Measurements from ENCODE around the gene GBA2.

The GBA2 gene

DNA sequence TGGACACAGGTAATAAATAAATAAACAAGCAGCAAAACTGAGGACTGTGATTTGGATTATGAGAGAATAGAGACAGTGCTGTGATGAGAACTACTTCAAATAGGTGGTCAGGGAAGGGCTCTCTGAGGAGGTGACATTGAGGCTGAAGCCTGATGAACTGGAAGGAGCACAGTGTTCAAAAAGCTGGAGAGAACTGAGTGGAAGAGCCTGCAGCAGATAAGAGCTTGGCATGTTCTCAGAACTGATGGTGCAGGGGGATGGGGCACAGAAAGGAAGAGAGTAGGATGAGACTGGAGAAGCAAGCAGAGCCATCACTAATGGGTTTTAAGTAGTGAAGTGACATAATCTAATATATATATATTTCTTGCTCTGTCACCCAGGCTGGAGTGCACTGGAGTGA lies 48.1 kb downstream of the GBA2 start:
- H3K27ac ChIP-seq = no peak overlapping the region
- no peak overlapping the region for H3K4me3 ChIP-seq
- H3K9me3 ChIP-seq = no peaks in the 10 kb centered on the region
- H3K9ac ChIP-seq = no peak overlapping the region
- peaks cover 100% of the 10 kb centered on the region for H3K36me3 ChIP-seq
- H3K4me1 ChIP-seq = no peaks in the 10 kb centered on the region
- no peaks in the 10 kb centered on the region for H4K20me1 ChIP-seq
- H3K27me3 ChIP-seq = no peaks in the 10 kb centered on the region
- TF ChIP-seq Cebpa-rat (IDR thresholded peaks at IDR 0.05) = no peak
- H3K4me2 ChIP-seq = no peak overlapping the region

DNA sequence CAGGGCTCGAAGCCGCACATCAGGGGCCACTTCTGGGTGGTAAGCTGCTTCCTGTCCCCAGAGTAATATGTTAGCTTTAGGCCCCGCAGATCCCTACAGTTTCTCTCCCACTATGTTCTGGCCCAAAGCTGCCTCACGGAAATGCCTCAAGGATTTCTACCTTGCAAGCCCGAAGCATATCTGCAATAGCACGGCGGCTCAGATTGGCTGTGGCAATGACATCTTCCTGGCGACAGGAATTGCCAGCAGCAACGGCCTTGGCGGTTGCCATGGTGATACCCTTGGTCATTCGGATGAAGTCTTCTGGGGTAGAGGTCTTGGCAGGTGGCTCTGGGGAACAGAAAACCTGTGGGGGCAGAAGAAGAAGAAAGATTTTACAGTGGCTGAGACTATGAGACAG lies 49.0 kb downstream of the GBA2 start:
- TF ChIP-seq Cebpa-rat (IDR thresholded peaks at IDR 0.05) = no peak
- Histone ChIP-seq H3K4me1 (no peaks in the 10 kb centered on the region), H3K27me3 (no peaks in the 10 kb centered on the region), H3K9me3 (no peaks in the 10 kb centered on the region), H3K4me2 (no peak overlapping the region), H3K9ac (no peak overlapping the region), H4K20me1 (no peaks in the 10 kb centered on the region), H3K27ac (no peak overlapping the region), H3K36me3 (peaks cover 96% of the 10 kb centered on the region), H3K4me3 (no peak overlapping the region)

DNA sequence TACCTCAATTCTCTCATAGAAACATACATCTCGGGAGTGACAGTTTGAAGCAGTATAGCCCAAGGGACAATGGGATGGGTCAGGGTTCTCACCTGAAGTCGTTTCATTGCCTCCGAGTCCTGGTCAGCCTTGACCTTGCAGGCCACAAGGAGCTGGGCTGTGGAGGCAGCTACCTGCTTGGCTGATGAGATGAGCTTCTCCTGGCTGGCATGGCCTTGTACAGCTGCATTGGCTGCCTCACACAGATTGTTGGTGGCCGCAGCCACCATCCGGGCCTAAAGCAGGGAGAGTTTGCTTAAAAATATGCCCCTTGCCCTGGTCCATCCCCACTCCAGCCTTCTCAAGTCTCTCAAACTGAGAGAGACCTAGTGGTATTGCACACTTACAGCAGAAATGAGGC lies 50.8 kb downstream of the GBA2 start:
- H3K27ac ChIP-seq = no peak overlapping the region
- H3K4me3 ChIP-seq = no peak overlapping the region
- H3K36me3 ChIP-seq = peaks cover 78% of the 10 kb centered on the region
- no peaks in the 10 kb centered on the region for H3K27me3 ChIP-seq
- H4K20me1 ChIP-seq = no peaks in the 10 kb centered on the region
- H3K9ac ChIP-seq = no peak overlapping the region
- H3K4me2 ChIP-seq = no peak overlapping the region
- no peaks in the 10 kb centered on the region for H3K4me1 ChIP-seq
- H3K9me3 ChIP-seq = no peaks in the 10 kb centered on the region
- no peak for TF ChIP-seq Cebpa-rat (IDR thresholded peaks at IDR 0.05)

DNA sequence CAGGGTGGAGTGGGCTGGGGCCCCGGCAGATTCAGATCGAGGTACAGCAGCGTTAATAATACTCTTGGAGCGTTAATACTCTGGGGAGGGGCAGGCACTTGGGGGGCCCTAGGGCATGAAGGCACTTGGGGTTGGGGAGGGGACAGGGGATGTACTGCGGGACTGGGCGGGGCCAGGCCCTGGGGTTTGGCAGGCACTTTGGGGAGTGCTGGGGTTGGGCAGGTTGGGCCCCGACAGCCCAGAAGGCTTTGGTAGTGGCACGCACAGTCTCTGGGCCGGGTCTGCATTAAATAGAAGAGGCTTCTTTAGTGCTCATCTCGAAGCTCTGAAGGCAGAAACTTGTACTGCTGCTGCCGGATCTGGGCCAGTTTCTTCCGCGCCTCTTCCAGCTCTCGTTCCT lies 51.5 kb downstream of the GBA2 start:
- H4K20me1 ChIP-seq = no peaks in the 10 kb centered on the region
- H3K9ac ChIP-seq = no peak overlapping the region
- TF ChIP-seq Cebpa-rat (IDR thresholded peaks at IDR 0.05) = no peak
- no peaks in the 10 kb centered on the region for H3K9me3 ChIP-seq
- H3K4me3 ChIP-seq = no peak overlapping the region
- no peaks in the 10 kb centered on the region for H3K27me3 ChIP-seq
- H3K4me1 ChIP-seq = no peaks in the 10 kb centered on the region
- peaks cover 71% of the 10 kb centered on the region for H3K36me3 ChIP-seq
- H3K4me2 ChIP-seq = no peak overlapping the region
- no peak overlapping the region for H3K27ac ChIP-seq

DNA sequence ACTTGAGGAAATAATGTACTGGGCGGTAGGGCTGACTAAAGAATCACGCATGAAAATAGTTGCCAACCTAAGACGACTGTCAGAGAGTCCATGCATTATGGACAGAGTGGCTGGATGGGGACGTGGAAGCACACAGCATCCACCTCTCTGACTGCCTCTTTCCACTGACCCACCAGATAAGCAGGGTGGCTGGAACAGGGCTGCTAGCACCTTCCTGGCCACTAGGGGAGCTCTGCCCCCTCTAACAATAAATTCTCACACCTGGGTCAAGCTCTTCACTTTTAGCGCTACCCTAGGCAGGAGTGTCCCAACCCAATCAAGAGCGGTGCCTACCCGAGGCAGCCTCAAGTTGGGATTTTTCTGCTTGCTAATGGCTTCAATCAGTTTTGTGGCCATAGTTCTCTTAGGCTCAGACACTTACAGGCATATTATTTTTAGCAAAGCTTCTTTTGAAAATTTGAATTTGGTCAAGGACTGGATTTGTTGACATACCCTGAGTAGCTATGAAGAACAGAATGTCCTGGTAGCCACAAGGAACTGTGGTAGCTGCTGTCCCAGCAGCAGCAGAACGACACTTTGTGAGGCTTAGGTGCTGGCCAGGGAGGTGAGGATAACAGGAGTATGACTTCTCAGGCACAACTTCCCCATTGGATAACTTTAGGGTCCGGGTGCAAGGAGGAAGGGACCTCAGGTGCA lies 52.4 kb downstream of the GBA2 start:
- no peak for TF ChIP-seq Cebpa-rat (IDR thresholded peaks at IDR 0.05)
- Histone ChIP-seq H3K4me1 (no peaks in the 10 kb centered on the region; the same call in 1 of the 2 replicates), H3K27ac (no peak overlapping the region), H3K27me3 (no peaks in the 10 kb centered on the region), H3K9ac (no peak overlapping the region), H3K4me2 (no peak overlapping the region), H3K9me3 (no peaks in the 10 kb centered on the region), H3K36me3 (peaks cover 63% of the 10 kb centered on the region), H4K20me1 (no peaks in the 10 kb centered on the region), H3K4me3 (no peak overlapping the region)

DNA sequence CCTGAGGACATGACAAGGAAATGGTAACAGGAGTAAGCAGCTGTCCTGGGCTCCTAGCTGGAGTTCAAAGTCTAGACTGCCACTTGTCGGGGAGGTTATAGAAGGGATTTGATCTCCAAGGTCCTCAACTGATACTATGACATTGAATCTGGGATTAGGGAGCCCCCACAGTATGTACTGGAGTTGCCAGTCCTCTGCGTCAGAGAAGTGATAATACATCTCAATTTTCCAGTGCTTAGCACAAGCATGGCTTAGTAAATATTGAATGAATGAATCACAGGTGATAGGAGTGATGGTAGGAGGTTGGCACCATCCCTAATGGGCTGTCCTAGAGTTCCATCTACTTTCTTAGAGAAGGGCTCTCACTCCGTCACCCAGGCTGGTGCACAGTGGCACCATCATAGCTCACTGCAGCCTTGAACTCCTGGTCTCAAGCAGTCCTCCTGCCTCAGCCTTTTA lies 53.1 kb downstream of the GBA2 start:
- TF ChIP-seq Cebpa-rat (IDR thresholded peaks at IDR 0.05) = no peak
- Histone ChIP-seq H3K9ac (no peak overlapping the region), H3K36me3 (peaks cover 56% of the 10 kb centered on the region), H3K9me3 (no peaks in the 10 kb centered on the region), H3K27ac (no peak overlapping the region), H3K4me2 (no peak overlapping the region), H3K27me3 (no peaks in the 10 kb centered on the region), H3K4me1 (peaks cover 7% of the 10 kb centered on the region), H3K4me3 (no peak overlapping the region), H4K20me1 (no peaks in the 10 kb centered on the region)

DNA sequence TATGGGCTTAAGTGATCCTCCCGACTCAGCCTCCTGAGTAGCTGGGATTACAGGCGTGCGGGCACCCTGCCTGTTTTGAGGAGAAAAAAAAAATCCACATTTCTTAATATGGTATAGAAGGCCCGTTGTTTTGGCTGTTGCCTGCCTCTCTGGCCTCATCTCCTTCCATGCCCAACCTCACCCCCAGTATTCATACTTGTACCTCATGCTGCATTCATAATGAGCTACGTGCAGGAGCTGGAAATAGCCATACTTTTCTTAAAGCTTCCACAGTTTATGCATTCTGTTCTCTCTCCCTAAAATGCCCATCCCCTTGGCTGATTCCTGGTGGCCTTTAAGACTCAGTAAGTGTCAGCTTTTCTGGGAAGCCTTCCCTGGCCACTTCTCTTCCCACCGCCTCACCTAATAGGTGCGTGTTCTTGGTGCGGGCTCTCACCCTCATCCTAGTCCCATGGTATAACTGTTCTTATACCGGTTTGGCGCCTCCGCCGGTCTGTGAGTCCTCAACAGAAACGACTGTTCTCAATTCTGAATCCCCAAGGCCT lies 57.2 kb downstream of the GBA2 start:
- H3K27ac ChIP-seq = peak overlapping the region; percentile 81
- no peaks in the 10 kb centered on the region for H3K9me3 ChIP-seq
- H3K4me3 ChIP-seq = no peak overlapping the region
- H3K27me3 ChIP-seq = no peaks in the 10 kb centered on the region
- H3K4me2 ChIP-seq = peak overlapping the region; percentile 93
- TF ChIP-seq Cebpa-rat (IDR thresholded peaks at IDR 0.05) = no peak
- peaks cover 14% of the 10 kb centered on the region for H3K36me3 ChIP-seq
- peaks cover 42% of the 10 kb centered on the region for H3K4me1 ChIP-seq
- no peak overlapping the region; the same call in 1 of the 2 replicates for H3K9ac ChIP-seq
- H4K20me1 ChIP-seq = no peaks in the 10 kb centered on the region

DNA sequence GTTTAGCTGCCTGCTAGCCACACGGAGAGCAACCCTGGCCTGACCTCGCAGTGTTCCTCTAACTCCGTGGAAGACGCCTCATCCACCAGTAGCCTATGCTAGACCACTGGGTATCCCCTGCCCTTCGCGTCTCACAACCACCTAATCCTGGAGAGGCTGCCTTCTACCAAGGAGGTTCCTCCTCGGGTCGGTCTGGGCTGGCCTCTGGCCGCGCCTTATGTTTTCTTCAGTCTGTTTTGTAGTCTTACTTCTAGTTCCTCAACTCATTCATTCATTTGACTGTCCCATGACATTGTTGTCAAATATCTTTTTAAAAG lies 57.7 kb downstream of the GBA2 start:
- H3K4me3 ChIP-seq = peak overlapping the region; percentile 73
- peaks cover 9% of the 10 kb centered on the region for H3K36me3 ChIP-seq
- H3K27ac ChIP-seq = peak overlapping the region; percentile 81
- no peaks in the 10 kb centered on the region for H4K20me1 ChIP-seq
- peak overlapping the region; percentile 79 for H3K9ac ChIP-seq
- TF ChIP-seq Cebpa-rat (IDR thresholded peaks at IDR 0.05) = no peak
- H3K4me2 ChIP-seq = peak overlapping the region; percentile 93
- peaks cover 47% of the 10 kb centered on the region for H3K4me1 ChIP-seq
- no peaks in the 10 kb centered on the region for H3K27me3 ChIP-seq
- H3K9me3 ChIP-seq = no peaks in the 10 kb centered on the region

DNA sequence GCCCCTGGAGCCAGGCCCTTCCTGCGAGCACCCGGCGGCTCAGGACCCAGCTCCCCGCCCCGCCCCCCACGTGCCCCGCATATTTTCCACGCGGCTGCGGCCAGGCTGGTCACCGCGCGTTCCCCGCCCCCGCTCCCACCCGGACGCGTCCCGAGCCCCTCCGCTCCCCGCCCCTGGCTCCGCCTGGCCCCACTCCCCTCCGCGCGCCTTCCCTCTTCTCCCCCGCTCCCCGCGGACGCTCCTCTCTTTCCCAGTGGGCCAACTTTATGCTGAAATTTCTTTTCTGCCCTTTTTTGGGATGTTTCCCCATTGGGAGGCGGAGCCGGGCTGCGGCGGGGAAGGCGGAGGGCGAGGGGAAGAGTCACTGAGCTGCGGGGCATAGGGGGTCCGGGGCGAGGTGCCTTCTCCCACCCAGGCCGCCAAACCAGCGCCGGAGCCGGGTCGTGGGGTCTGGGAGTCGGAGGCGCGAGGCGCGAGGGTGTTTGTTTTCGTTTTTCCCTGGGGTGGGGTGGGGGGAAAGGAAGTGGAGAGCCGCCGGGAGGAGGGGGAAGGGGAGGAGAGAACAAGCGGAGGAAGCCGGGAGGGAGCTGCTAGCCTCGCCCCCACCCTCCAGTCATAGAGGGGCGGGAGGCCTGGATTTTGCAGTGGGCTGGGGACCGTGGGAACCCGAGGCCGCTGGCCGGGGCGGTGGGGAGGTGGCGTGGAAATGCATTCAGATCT lies 58.3 kb downstream of the GBA2 start:
- TF ChIP-seq Cebpa-rat (IDR thresholded peaks at IDR 0.05) = no peak
- peaks cover 48% of the 10 kb centered on the region for H3K4me1 ChIP-seq
- H3K9me3 ChIP-seq = no peaks in the 10 kb centered on the region
- H3K27me3 ChIP-seq = no peaks in the 10 kb centered on the region
- peak overlapping the region; percentile 81 for H3K27ac ChIP-seq
- H3K4me3 ChIP-seq = peak overlapping the region; percentile 73
- peak overlapping the region; percentile 79 for H3K9ac ChIP-seq
- H4K20me1 ChIP-seq = no peaks in the 10 kb centered on the region
- H3K36me3 ChIP-seq = peaks cover 5% of the 10 kb centered on the region
- H3K4me2 ChIP-seq = peak overlapping the region; percentile 93

DNA sequence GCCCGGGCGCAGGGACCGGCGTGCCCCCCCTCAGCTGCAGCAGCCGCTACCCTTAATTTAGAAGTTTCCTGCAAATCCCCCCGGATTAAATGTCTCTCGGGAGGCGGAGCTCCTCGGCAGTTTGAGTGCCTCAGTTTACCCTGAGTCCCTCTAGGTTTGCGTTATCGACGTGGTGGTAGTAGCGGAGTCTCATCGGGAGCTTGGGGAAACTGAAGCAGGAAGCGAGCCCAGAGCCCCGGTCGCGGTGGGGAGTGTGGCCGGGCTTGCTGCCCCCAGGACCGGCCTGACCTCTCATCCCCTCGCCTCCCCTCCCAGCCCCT lies 58.8 kb downstream of the GBA2 start:
- no peak for TF ChIP-seq Cebpa-rat (IDR thresholded peaks at IDR 0.05)
- H3K27me3 ChIP-seq = no peaks in the 10 kb centered on the region
- H3K36me3 ChIP-seq = peaks cover 7% of the 10 kb centered on the region
- H3K27ac ChIP-seq = peak overlapping the region; percentile 81
- peaks cover 48% of the 10 kb centered on the region for H3K4me1 ChIP-seq
- peak overlapping the region; percentile 73 for H3K4me3 ChIP-seq
- peak overlapping the region; percentile 93 for H3K4me2 ChIP-seq
- H3K9me3 ChIP-seq = no peaks in the 10 kb centered on the region
- H4K20me1 ChIP-seq = no peaks in the 10 kb centered on the region
- H3K9ac ChIP-seq = peak overlapping the region; percentile 79

Data from BLaER1 (cell line).